IMR-90 (cell line): ENCODE measurements around the gene IL12RB2. TPM values are rescaled to one million over a fixed set of nuclear protein-coding genes. Genes with fewer than 3 reads are reported as not detected.

ENCODE experiments used
- ATAC-seq: fragments of 200-7000 bp; cut with Tn5 transposase; 2 replicates; pipeline ENCODE4 v1.9.1; 2020; ENCODE audit warnings: low read depth, mild to moderate bottlenecking, moderate library complexity
- BruUV-seq: library from RNA; stranded (reverse); fragments of 400-500 nt; replicated peaks from 2 replicates; lab custom pipeline; 2021; lab: Mats Ljungman, UMichigan
- CTCF ChIA-PET: fragments of 300-600 bp; formaldehyde crosslinking; extraction: SDS; loops from one replicate; lab custom pipeline; 2021; ENCODE audit warnings: antibody characterized with exemption; lab: Yijun Ruan, JAX
- POLR2A ChIA-PET: fragments of 300-600 bp; sonication (Branson Sonifier 250); formaldehyde crosslinking; loops from one replicate; lab custom pipeline; 2022; ENCODE audit warnings: antibody characterized with exemption; ENCODE audit not compliant: unreplicated experiment; lab: Charles Lee
- DNase-seq: peaks from one replicate; pipeline ENCODE4 v3.0.0; 2013
- H2AFZ ChIP-seq: replicated peaks from 2 replicates; pipeline ENCODE3; 2013; ENCODE audit warnings: low read length, mild to moderate bottlenecking; ENCODE audit not compliant: poor library complexity
- H2AK5ac ChIP-seq: 2 replicates; pipeline ENCODE4 v1.6.1; 2013; ENCODE audit warnings: low read depth, low read length, inconsistent platforms
- H2AK9ac ChIP-seq: replicated peaks from 2 replicates; pipeline ENCODE3; 2013; ENCODE audit warnings: mild to moderate bottlenecking, low read depth, low read length, moderate library complexity; ENCODE audit not compliant: poor library complexity
- H2BK120ac ChIP-seq: 2 replicates; pipeline ENCODE4 v1.6.1; 2013; ENCODE audit warnings: low read depth, low read length, inconsistent platforms
- H2BK15ac ChIP-seq: 3 replicates; pipeline ENCODE4 v1.6.1; 2013; ENCODE audit warnings: low read depth, low read length, inconsistent platforms
- H2BK20ac ChIP-seq: 2 replicates; pipeline ENCODE4 v1.6.1; 2013; ENCODE audit warnings: low read depth, mild to moderate bottlenecking, inconsistent platforms, low read length, moderate library complexity
- H2BK5ac ChIP-seq: 2 replicates; pipeline ENCODE4 v1.6.1; 2013; ENCODE audit warnings: mild to moderate bottlenecking, low read depth, low read length, inconsistent platforms; ENCODE audit not compliant: poor library complexity, severe bottlenecking
- H3K14ac ChIP-seq: replicated peaks from 2 replicates; pipeline ENCODE4 v1.6.1; 2013; ENCODE audit warnings: low read depth, low read length, inconsistent platforms
- H3K18ac ChIP-seq: 2 replicates; pipeline ENCODE4 v1.6.1; 2013; ENCODE audit warnings: low read depth, low read length, control low read depth
- H3K23ac ChIP-seq: 2 replicates; pipeline ENCODE4 v1.6.1; 2013; ENCODE audit warnings: low read depth, low read length, inconsistent platforms
- H3K27ac ChIP-seq: 2 replicates; pipeline ENCODE4 v1.5.1; 2013; ENCODE audit warnings: mild to moderate bottlenecking, control low read depth, low read length; ENCODE audit not compliant: insufficient read depth
- H3K27me3 ChIP-seq: 2 replicates; pipeline ENCODE4 v1.6.1; 2013; ENCODE audit warnings: low read length; ENCODE audit not compliant: control insufficient read depth, insufficient read depth
- H3K36me3 ChIP-seq: 2 replicates; pipeline ENCODE4 v1.6.1; 2013; ENCODE audit warnings: low read length, mixed read lengths; ENCODE audit not compliant: control insufficient read depth, insufficient read depth
- H3K4ac ChIP-seq: 2 replicates; pipeline ENCODE4 v1.6.1; 2013; ENCODE audit warnings: low read depth, low read length, inconsistent platforms
- H3K4me1 ChIP-seq: 2 replicates; pipeline ENCODE4 v1.6.1; 2013; ENCODE audit warnings: low read length, mixed read lengths; ENCODE audit not compliant: control insufficient read depth, insufficient read depth
- H3K4me2 ChIP-seq: 2 replicates; pipeline ENCODE4 v1.6.1; 2013; ENCODE audit warnings: low read depth, mild to moderate bottlenecking, control low read depth, low read length, moderate library complexity
- H3K4me3 ChIP-seq: 2 replicates; pipeline ENCODE4 v1.5.1; 2013; ENCODE audit warnings: low read depth, mild to moderate bottlenecking, control low read depth, low read length, moderate library complexity; ENCODE audit not compliant: insufficient read depth
- H3K56ac ChIP-seq: 2 replicates; pipeline ENCODE4 v1.6.1; 2013; ENCODE audit warnings: low read length, inconsistent platforms; ENCODE audit not compliant: insufficient read depth; ENCODE audit errors: extremely low read depth
- H3K79me1 ChIP-seq, 2 experiments: 2 replicates each; pipeline ENCODE4 v1.6.1; 2013; ENCODE audit warnings: low read length in 2 of 2, inconsistent platforms in 1 of 2, low read depth in 1 of 2
- H3K9ac ChIP-seq: 2 replicates; pipeline ENCODE4 v1.6.1; 2013; ENCODE audit warnings: low read depth, low read length, control low read depth
- H3K9me1 ChIP-seq: 2 replicates; pipeline ENCODE4 v1.6.1; 2013; ENCODE audit warnings: low read length, inconsistent platforms; ENCODE audit not compliant: insufficient read depth
- H3K9me3 ChIP-seq: 2 replicates; pipeline ENCODE4 v1.6.1; 2013; ENCODE audit warnings: low read length; ENCODE audit not compliant: control insufficient read depth, insufficient read depth
- H4K20me1 ChIP-seq: 2 replicates; pipeline ENCODE4 v1.6.1; 2013; ENCODE audit warnings: low read length, inconsistent platforms; ENCODE audit not compliant: insufficient read depth
- H4K5ac ChIP-seq: 2 replicates; pipeline ENCODE4 v1.6.1; 2013; ENCODE audit warnings: mild to moderate bottlenecking, low read depth, low read length, control low read depth
- H4K8ac ChIP-seq, 2 experiments: 2 replicates each; pipeline ENCODE4 v1.6.1; 2013; ENCODE audit warnings: low read depth in 2 of 2, low read length in 2 of 2, control low read depth in 1 of 2, inconsistent platforms in 1 of 2
- H4K91ac ChIP-seq: 2 replicates; pipeline ENCODE4 v1.6.1; 2013; ENCODE audit warnings: low read depth, low read length, inconsistent platforms; ENCODE audit not compliant: insufficient read depth
- BHLHE40 ChIP-seq: fragments of 150-350 bp; IDR thresholded peaks from 2 replicates; pipeline ENCODE4 v1.6.1; 2016; ENCODE audit warnings: mild to moderate bottlenecking, low read depth, low read length
- CEBPB ChIP-seq: IDR thresholded peaks from 2 replicates; pipeline ENCODE4 v1.6.1; 2012; ENCODE audit warnings: low read depth, low read length, improper control_type of control experiment
- CHD1 ChIP-seq: IDR thresholded peaks from 2 replicates; pipeline ENCODE4 v1.6.1; 2012; ENCODE audit warnings: low read depth, low read length, improper control_type of control experiment
- CTCF ChIP-seq: conservative IDR thresholded peaks from 2 replicates; pipeline ENCODE4 v1.5.1; 2012; ENCODE audit warnings: mild to moderate bottlenecking, low read depth, low read length, improper control_type of control experiment
- FOS ChIP-seq: fragments of 150-350 bp; IDR thresholded peaks from 2 replicates; pipeline ENCODE4 v1.6.1; 2016; ENCODE audit warnings: low read depth, low read length
- MAFK ChIP-seq: IDR thresholded peaks from 2 replicates; pipeline ENCODE4 v1.6.1; 2012; ENCODE audit warnings: low read depth, low read length, improper control_type of control experiment
- MAZ ChIP-seq: IDR thresholded peaks from 2 replicates; pipeline ENCODE4 v1.6.1; 2012; ENCODE audit warnings: low read depth, mild to moderate bottlenecking, low read length, improper control_type of control experiment, moderate library complexity, borderline replicate concordance
- MXI1 ChIP-seq: IDR thresholded peaks from 2 replicates; pipeline ENCODE4 v1.6.1; 2012; ENCODE audit warnings: low read depth, mild to moderate bottlenecking, low read length, moderate library complexity, borderline replicate concordance
- NFE2L2 ChIP-seq: fragments of 150-350 bp; IDR thresholded peaks from 2 replicates; pipeline ENCODE4 v1.6.1; 2016; ENCODE audit warnings: low read depth, mild to moderate bottlenecking, low read length
- POLR2A ChIP-seq: IDR thresholded peaks from 2 replicates; pipeline ENCODE4 v1.6.1; 2012; ENCODE audit warnings: mild to moderate bottlenecking, low read depth, low read length
- RAD21 ChIP-seq: IDR thresholded peaks from 2 replicates; pipeline ENCODE4 v1.6.1; 2012; ENCODE audit warnings: low read length, improper control_type of control experiment
- RCOR1 ChIP-seq: IDR thresholded peaks from 2 replicates; pipeline ENCODE4 v1.6.1; 2012; ENCODE audit warnings: mild to moderate bottlenecking, low read length, improper control_type of control experiment; ENCODE audit not compliant: insufficient replicate concordance
- RFX5 ChIP-seq: IDR thresholded peaks from 2 replicates; pipeline ENCODE4 v1.8.0; 2012; ENCODE audit warnings: low read depth, mild to moderate bottlenecking, low read length, moderate library complexity
- SMC3 ChIP-seq: fragments of 150-350 bp; IDR thresholded peaks from 2 replicates; pipeline ENCODE4 v1.6.1; 2016; ENCODE audit warnings: low read depth, mild to moderate bottlenecking, antibody characterized with exemption, low read length, moderate library complexity
- WGBS, 2 experiments: methylation state at CpG; one replicate each; pipeline versions ENCODE4 v1.1.5 to v1.1.7; 2013; ENCODE audit warnings: missing lambda C conversion rate in 2 of 2; ENCODE audit not compliant: insufficient read length in 1 of 2; ENCODE audit errors: extremely low coverage in 2 of 2; 5-methylcytosine and 5-hydroxymethylcytosine counted together
- dilution Hi-C: fragments of 300-500 bp; cut with HindIII; formaldehyde crosslinking; loops from one replicate; pipeline ENCODE4 v1.14.3; 2018; ENCODE audit warnings: low sequenced_read_pairs; ENCODE audit not compliant: unreplicated experiment
- in situ Hi-C: fragments of 300-500 bp; cut with MboI; formaldehyde crosslinking; loops from 3 replicates; pipeline ENCODE4 v1.14.3; 2019; ENCODE audit warnings: low sequenced_read_pairs, inconsistent platforms, mixed read lengths
- intact Hi-C: fragments of 100-400 bp; cut with micrococcal nuclease; formaldehyde crosslinking; loops from 2 replicates; pipeline ENCODE4 v1.10.0; 2022
- polyA plus RNA-seq, 3 experiments: library from polyadenylated mRNA; depleted of rRNA; stranded (reverse); fragments of >200 nt; gene quantifications; 2 replicates each; pipeline ENCODE4 v1.2.3, GENCODE V29; 2012; ENCODE audit warnings: low replicate concordance in 1 of 3
- total RNA-seq: library from RNA; depleted of rRNA; stranded (reverse); fragments of >200 nt; gene quantifications from 2 replicates; pipeline ENCODE4 v1.2.3, GENCODE V29; 2012
- TF ChIP-seq, protein P1 (sequence below): fragments of 150-350 bp; IDR thresholded peaks from 2 replicates; pipeline ENCODE4 v1.6.1; 2017; ENCODE audit warnings: mild to moderate bottlenecking, antibody characterized with exemption, low read length, low read depth
- TF ChIP-seq, protein P2 (sequence below): fragments of 150-350 bp; IDR thresholded peaks from 2 replicates; pipeline ENCODE4 v1.6.1; 2016; ENCODE audit warnings: low read depth, mild to moderate bottlenecking, low read length, moderate library complexity, borderline replicate concordance

IL12RB2 gene
- total and polyA plus RNA-seq, 2 of the 4 experiments (the other 2 are of a cell fraction): not detected

- WGBS, 2 experiments: no CpG with 5 or more reads among the region's 7 CpGs
- ChIA-PET POLR2A (no interaction called here), CTCF (no interaction called here)
- Histone ChIP-seq H3K18ac (no peak overlapping the region), H2BK20ac (no peak overlapping the region), H2AFZ (no peak overlapping the region), H3K56ac (no peak overlapping the region), H2BK120ac (no peak overlapping the region), H3K27ac (no peak overlapping the region), H2AK9ac (no peak overlapping the region), H4K5ac (no peak overlapping the region), H3K23ac (no peak overlapping the region), H3K9me1 (no peaks in the 10 kb centered on the region), H4K8ac (no peak overlapping the region), H3K4me1 (no peaks in the 10 kb centered on the region), H2AK5ac (no peak overlapping the region), H3K36me3 (no peaks in the 10 kb centered on the region), H3K4me3 (no peak overlapping the region), H2BK15ac (no peak overlapping the region), H3K9ac (no peak overlapping the region), H3K14ac (no peak overlapping the region), H3K79me1 (no peaks in the 10 kb centered on the region), H4K20me1 (no peaks in the 10 kb centered on the region), H4K91ac (no peak overlapping the region), H3K4me2 (no peak overlapping the region), H3K27me3 (peaks cover 28% of the 10 kb centered on the region), H3K4ac (no peak overlapping the region), H2BK5ac (no peak overlapping the region), H3K9me3 (no peaks in the 10 kb centered on the region)
- in situ Hi-C loops (no loop called here), intact Hi-C loops (no loop called here), dilution Hi-C loops (no loop called here)
- ATAC-seq: no peak
- TF ChIP-seq RFX5 (no peak), MXI1 (no peak), CTCF (no peak), CHD1 (no peak), MAFK (no peak), NFE2L2 (no peak), RAD21 (no peak), BHLHE40 (no peak), MAZ (no peak), SMC3 (no peak), CEBPB (no peak), RCOR1 (no peak), POLR2A (no peak), FOS (no peak)
- TF ChIP-seq, protein P1, sequence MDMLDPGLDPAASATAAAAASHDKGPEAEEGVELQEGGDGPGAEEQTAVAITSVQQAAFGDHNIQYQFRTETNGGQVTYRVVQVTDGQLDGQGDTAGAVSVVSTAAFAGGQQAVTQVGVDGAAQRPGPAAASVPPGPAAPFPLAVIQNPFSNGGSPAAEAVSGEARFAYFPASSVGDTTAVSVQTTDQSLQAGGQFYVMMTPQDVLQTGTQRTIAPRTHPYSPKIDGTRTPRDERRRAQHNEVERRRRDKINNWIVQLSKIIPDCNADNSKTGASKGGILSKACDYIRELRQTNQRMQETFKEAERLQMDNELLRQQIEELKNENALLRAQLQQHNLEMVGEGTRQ: no peak
- TF ChIP-seq, protein P2, sequence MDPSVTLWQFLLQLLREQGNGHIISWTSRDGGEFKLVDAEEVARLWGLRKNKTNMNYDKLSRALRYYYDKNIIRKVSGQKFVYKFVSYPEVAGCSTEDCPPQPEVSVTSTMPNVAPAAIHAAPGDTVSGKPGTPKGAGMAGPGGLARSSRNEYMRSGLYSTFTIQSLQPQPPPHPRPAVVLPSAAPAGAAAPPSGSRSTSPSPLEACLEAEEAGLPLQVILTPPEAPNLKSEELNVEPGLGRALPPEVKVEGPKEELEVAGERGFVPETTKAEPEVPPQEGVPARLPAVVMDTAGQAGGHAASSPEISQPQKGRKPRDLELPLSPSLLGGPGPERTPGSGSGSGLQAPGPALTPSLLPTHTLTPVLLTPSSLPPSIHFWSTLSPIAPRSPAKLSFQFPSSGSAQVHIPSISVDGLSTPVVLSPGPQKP: no peak
- no peak for DNase-seq
- no TSS peak for BruUV-seq
These were observed 1.1 kb upstream of the IL12RB2 start for GRCh38 chr1:67306547-67306946.
